HepG2 (cell line): ENCODE data around the gene CPAMD8. TPM values are rescaled to one million over a fixed set of nuclear protein-coding genes. Genes with fewer than 3 reads are reported as not detected.

Experiments used
- ATAC-seq: fragments of 200-7000 bp; cut with Tn5 transposase; 3 replicates; pipeline ENCODE4 v1.9.1; 2020; ENCODE audit warnings: mild to moderate bottlenecking, moderate library complexity
- BruUV-seq: library from RNA; stranded (reverse); fragments of 400-500 nt; replicated peaks from 2 replicates; lab custom pipeline; 2021; lab: Mats Ljungman, UMichigan
- CTCF ChIA-PET: fragments of 300-600 bp; formaldehyde crosslinking; extraction: SDS; loops from one replicate; lab custom pipeline; 2021; ENCODE audit warnings: low total read pairs, inconsistent platforms, low intra/inter-chr PET ratio; lab: Yijun Ruan, JAX
- POLR2A ChIA-PET: fragments of 350-600 bp; sonication (Branson Sonifier 250); formaldehyde crosslinking; loops from one replicate; lab custom pipeline; 2020; ENCODE audit warnings: antibody characterized with exemption, inconsistent platforms; lab: Yijun Ruan, JAX
- DNase-seq: peaks from one replicate; pipeline ENCODE4 v3.0.0-alpha.2; 2015; ENCODE audit warnings: low spot score
- FAIRE-seq: peaks from 3 replicates; lab custom pipeline; 2011; peaks lifted over from hg19 to GRCh38; lab: Jason Lieb, UNC
- H2AFZ ChIP-seq: one replicate; pipeline ENCODE4 v1.6.1; 2011; ENCODE audit warnings: low read length, inconsistent platforms
- H3K27ac ChIP-seq: fragments of 300-600 bp; 3 replicates; pipeline ENCODE4 v1.8.0; 2011; ENCODE audit warnings: mixed run types, mild to moderate bottlenecking, mixed read lengths, low read length, inconsistent platforms; ENCODE audit not compliant: insufficient read depth; ENCODE audit errors: extremely low read length
- H3K27me3 ChIP-seq, 2 experiments: fragments of 200-600 bp in 1 of 2; 2 replicates in 1 of 2; 3 replicates in 1 of 2; pipeline versions ENCODE4 v1.6.0 to v1.8.0; 2011; ENCODE audit warnings: low read length in 2 of 2, mild to moderate bottlenecking in 2 of 2, moderate library complexity in 2 of 2, inconsistent platforms in 1 of 2; ENCODE audit not compliant: insufficient read depth in 2 of 2, control insufficient read depth in 1 of 2
- H3K36me3 ChIP-seq, 2 experiments: fragments of 200-600 bp in 1 of 2; replicated peaks in 1 of 2; 2 replicates in 1 of 2; 3 replicates in 1 of 2; pipeline versions ENCODE4 v1.5.1 to v1.8.0; 2011; ENCODE audit warnings: low read length in 2 of 2, inconsistent platforms in 1 of 2; ENCODE audit not compliant: insufficient read depth in 2 of 2, control insufficient read depth in 1 of 2
- H3K4me1 ChIP-seq: 2 replicates; pipeline ENCODE4 v1.5.1; 2012; ENCODE audit warnings: low read length, inconsistent platforms; ENCODE audit not compliant: insufficient read depth
- H3K4me2 ChIP-seq: 2 replicates; pipeline ENCODE4 v1.6.0; 2011; ENCODE audit warnings: low read depth, low read length, inconsistent platforms
- H3K4me3 ChIP-seq, 3 experiments: fragments of 200-600 bp in 1 of 3; sonication (generic), shearing (Covaris generic) in 1 of 3; replicated peaks in 1 of 3; 2 replicates each; pipeline ENCODE4 v1.5.1; 2011 to 2016; ENCODE audit warnings: low read length in 3 of 3, inconsistent platforms in 2 of 3, low read depth in 2 of 3, mild to moderate bottlenecking in 2 of 3, control low read depth in 1 of 3, mixed read lengths in 1 of 3; ENCODE audit not compliant: insufficient read depth in 1 of 3
- H3K79me2 ChIP-seq: one replicate; pipeline ENCODE4 v1.6.1; 2011; ENCODE audit warnings: low read length, inconsistent platforms; ENCODE audit not compliant: insufficient read depth
- H3K9ac ChIP-seq: 2 replicates; pipeline ENCODE4 v1.6.0; 2011; ENCODE audit warnings: mild to moderate bottlenecking, low read depth, low read length, inconsistent platforms; ENCODE audit not compliant: insufficient read depth
- H3K9me3 ChIP-seq: 2 replicates; pipeline ENCODE4 v1.5.1; 2012; ENCODE audit warnings: mild to moderate bottlenecking, low read length
- H4K20me1 ChIP-seq: 2 replicates; pipeline ENCODE4 v1.6.0; 2011; ENCODE audit warnings: inconsistent platforms, mild to moderate bottlenecking, low read length, moderate library complexity; ENCODE audit not compliant: insufficient read depth
- GTF3A ChIP-seq: sonication (generic); formaldehyde crosslinking; conservative IDR thresholded peaks from 2 replicates; pipeline ENCODE4 v1.4.0; 2020; ENCODE audit warnings: mild to moderate bottlenecking, missing genetic modification reagents
- GZF1 ChIP-seq: sonication (generic); formaldehyde crosslinking; IDR thresholded peaks from 2 replicates; pipeline ENCODE4 v1.5.1; 2020; ENCODE audit warnings: mild to moderate bottlenecking, missing genetic modification reagents
- HMG20A ChIP-seq: IDR thresholded peaks from 2 replicates; pipeline ENCODE4 v1.6.1; 2016; ENCODE audit warnings: borderline replicate concordance
- HOXA3 ChIP-seq: sonication (generic); formaldehyde crosslinking; IDR thresholded peaks from 2 replicates; pipeline ENCODE4 v1.5.0; 2020; ENCODE audit warnings: missing genetic modification reagents
- ISL2 ChIP-seq: sonication (generic); formaldehyde crosslinking; IDR thresholded peaks from 2 replicates; pipeline ENCODE4 v1.5.0; 2020; ENCODE audit warnings: missing genetic modification reagents
- NCOA2 ChIP-seq: sonication (generic); formaldehyde crosslinking; IDR thresholded peaks from 2 replicates; pipeline ENCODE4 v1.8.0; 2022; ENCODE audit warnings: inconsistent platforms
- NFKBIZ ChIP-seq: IDR thresholded peaks from 2 replicates; pipeline ENCODE4 v1.6.1; 2018; ENCODE audit warnings: missing genetic modification reagents, missing compliant biosample characterization
- SRSF1 ChIP-seq: fragments of 200-400 bp; formaldehyde crosslinking; optimal IDR thresholded peaks from 2 replicates; pipeline ENCODE3; 2017; ENCODE audit warnings: mild to moderate bottlenecking, low read depth, low read length, moderate library complexity
- TEAD3 ChIP-seq: optimal IDR thresholded peaks from 2 replicates; pipeline ENCODE3; 2016; ENCODE audit warnings: borderline replicate concordance
- ZFP36L1 ChIP-seq: sonication (generic); formaldehyde crosslinking; IDR thresholded peaks from 2 replicates; pipeline ENCODE4 v1.8.0; 2022; ENCODE audit warnings: mild to moderate bottlenecking, missing genetic modification reagents, moderate library complexity
- ZNF101 ChIP-seq: sonication (generic); formaldehyde crosslinking; IDR thresholded peaks from 2 replicates; pipeline ENCODE4 v1.4.0; 2020; ENCODE audit warnings: mild to moderate bottlenecking, low read depth, missing genetic modification reagents, borderline replicate concordance
- ZNF431 ChIP-seq: sonication (generic); formaldehyde crosslinking; IDR thresholded peaks from 2 replicates; pipeline ENCODE4 v1.9.0; 2022; ENCODE audit warnings: missing genetic modification reagents, low read depth, mild to moderate bottlenecking, borderline replicate concordance
- ZNF570 ChIP-seq: sonication (generic); formaldehyde crosslinking; IDR thresholded peaks from 2 replicates; pipeline ENCODE4 v1.4.0; 2020; ENCODE audit warnings: mild to moderate bottlenecking, missing genetic modification reagents, borderline replicate concordance
- ZNF572 ChIP-seq: sonication (generic); formaldehyde crosslinking; IDR thresholded peaks from 2 replicates; pipeline ENCODE4 v1.5.1; 2020; ENCODE audit warnings: mild to moderate bottlenecking, missing genetic modification reagents
- ZNF841 ChIP-seq: sonication (generic); formaldehyde crosslinking; IDR thresholded peaks from 2 replicates; pipeline ENCODE4 v1.8.1; 2023; ENCODE audit warnings: missing genetic modification reagents, borderline replicate concordance
- ZNF891 ChIP-seq: sonication (generic); formaldehyde crosslinking; IDR thresholded peaks from 2 replicates; pipeline ENCODE4 v1.5.0; 2020; ENCODE audit warnings: mild to moderate bottlenecking, missing genetic modification reagents
- WGBS: methylation state at CpG from one replicate; pipeline ENCODE4 v1.1.6; 2017; ENCODE audit warnings: low lambda C conversion rate; 5-methylcytosine and 5-hydroxymethylcytosine counted together
- in situ Hi-C: cut with HindIII; loops from 2 replicates; pipeline ENCODE4 v1.10.0; 2017; ENCODE audit warnings: low pct_unique_long_range_greater_than_20kb; ENCODE audit not compliant: extremely low pct_ligation_motif_present
- intact Hi-C: fragments of 100-400 bp; cut with micrococcal nuclease; formaldehyde crosslinking; loops from one replicate; pipeline ENCODE4 v1.10.0; 2022; ENCODE audit not compliant: unreplicated experiment
- polyA plus RNA-seq, 8 experiments: library from polyadenylated mRNA; depleted of rRNA in 3 of 8; stranded (reverse) in 7 of 8; unstranded in 1 of 8; fragments of >200 nt; fragmentation: Illumina TruSeq in 4 of 8; extraction: Trizol in 4 of 8; gene quantifications; 2 replicates each; pipeline versions ENCODE4 v1.2.1 to v1.2.3, GENCODE V29; 2011 to 2016; ENCODE audit warnings: low read depth in 4 of 8, missing spikeins in 1 of 8, mixed read lengths in 1 of 8; ENCODE audit not compliant: insufficient read depth in 1 of 8
- total RNA-seq, 5 experiments: library from RNA; depleted of rRNA; stranded (reverse); fragments of >200 nt; fragmentation: Illumina TruSeq; extraction: Trizol; gene quantifications; 2 replicates each; pipeline ENCODE4 v1.2.3, GENCODE V29; 2016; ENCODE audit warnings: low read depth in 1 of 5

The CPAMD8 gene
- total and polyA plus RNA-seq, 2 of the 13 experiments (the other 11 are each of a cell fraction or from before 2014, with no cell fraction given): 0.29 to 0.34 TPM

GRCh38 chr19:16847430-16847829 lies 179.2 kb downstream of the CPAMD8 start:
- H3K9me3 ChIP-seq: no peaks in the 10 kb centered on the region
- 97% methylated on average over 3 of the region's 6 CpGs for WGBS
- BruUV-seq: no TSS peak
- FAIRE-seq: no peak
- in situ Hi-C loops (no loop called here), intact Hi-C loops (no loop called here)
- TF ChIP-seq ZNF431 (no peak), ZNF891 (CRISPR knock-in tag) (no peak), ZNF841 (CRISPR knock-in tag) (no peak), ZNF101 (CRISPR knock-in tag) (no peak), TEAD3 (CRISPR knock-in tag) (no peak), NFKBIZ (CRISPR knock-in tag) (no peak), ISL2 (CRISPR knock-in tag) (no peak), HOXA3 (CRISPR knock-in tag) (no peak), SRSF1 (no peak), ZNF572 (CRISPR knock-in tag) (no peak), GTF3A (CRISPR knock-in tag) (no peak), ZNF570 (no peak), HMG20A (CRISPR knock-in tag) (no peak), NCOA2 (no peak), GZF1 (CRISPR knock-in tag) (no peak), ZFP36L1 (CRISPR knock-in tag) (no peak)
- no peaks in the 10 kb centered on the region for H3K79me2 ChIP-seq
- H3K27me3 ChIP-seq: no peaks in the 10 kb centered on the region
- H3K4me1 ChIP-seq: no peaks in the 10 kb centered on the region
- CTCF ChIA-PET: no interaction called here
- no peak for DNase-seq
- no peak overlapping the region for H3K4me2 ChIP-seq
- peaks cover 2% of the 10 kb centered on the region; the same call in 1 of the 2 replicates for H4K20me1 ChIP-seq
- H3K4me3 ChIP-seq: no peak overlapping the region
- no peak for ATAC-seq
- H2AFZ ChIP-seq: no peak overlapping the region
- no peak overlapping the region for H3K27ac ChIP-seq
- no peak overlapping the region for H3K9ac ChIP-seq
- H3K36me3 ChIP-seq: peaks cover 23 to 93% of the 10 kb centered on the region in 2 experiments
- POLR2A ChIA-PET: no interaction called here
